GM19372 (cell line): Measurements from ENCODE around the gene WDR59.
A peak's percentile ranks its signal among the peaks of the same experiment; 100 is the strongest.
"Not testable (repeated sequence)": the region's sequence is repeated elsewhere in the genome, so short reads cannot be mapped to it uniquely, and the experiment has no call there.

ENCODE experiments used
- ATAC-seq: cut with Tn5 transposase; IDR thresholded peaks from one replicate; pipeline ENCODE4 v1.9.1; 2021; ENCODE audit warnings: mild to moderate bottlenecking, low read depth, moderate library complexity; ENCODE audit not compliant: unreplicated experiment

WDR59 gene

GRCh38 chr16:75014318-75014717 lies 29.4 kb upstream of the WDR59 start:
- no peak for ATAC-seq

GRCh38 chr16:75013123-75013522 lies 28.2 kb upstream of the WDR59 start:
- not testable (repeated sequence) for ATAC-seq

GRCh38 chr16:75012380-75013081 lies 27.6 kb upstream of the WDR59 start:
- ATAC-seq: no peak

- peak; percentile 57 for ATAC-seq
Measured at GRCh38 chr16:75011634-75012307, 26.8 kb upstream of the WDR59 start.

GRCh38 chr16:75010427-75010826 lies 25.5 kb upstream of the WDR59 start:
- no peak for ATAC-seq

- no peak for ATAC-seq
Measured at GRCh38 chr16:75007443-75007842, 22.5 kb upstream of the WDR59 start.

GRCh38 chr16:75005697-75006096 lies 20.8 kb upstream of the WDR59 start:
- no peak for ATAC-seq

- no peak for ATAC-seq
Measured at GRCh38 chr16:75004460-75004859, 19.5 kb upstream of the WDR59 start.

GRCh38 chr16:75003931-75004330 lies 19.0 kb upstream of the WDR59 start:
- ATAC-seq: no peak

GRCh38 chr16:75002474-75002873 lies 17.6 kb upstream of the WDR59 start:
- ATAC-seq: no peak

GRCh38 chr16:75000481-75001081 lies 15.7 kb upstream of the WDR59 start:
- ATAC-seq: no peak

- no peak for ATAC-seq
Measured at GRCh38 chr16:74999609-75000480, 14.9 kb upstream of the WDR59 start.

- peak; percentile 40 for ATAC-seq
Measured at GRCh38 chr16:74999219-74999608, 14.3 kb upstream of the WDR59 start.

GRCh38 chr16:74998481-74999218 lies 13.7 kb upstream of the WDR59 start, which contains the start of gene ZNRF1:
ZNRF1 (plus strand) TSS chr16:74999024; CDS start chr16:74999672, 648 bp downstream.
- ATAC-seq: peak; percentile 69

GRCh38 chr16:74997042-74997491 lies 12.1 kb upstream of the WDR59 start:
- ATAC-seq: no peak

GRCh38 chr16:74995986-74996385 lies 11.1 kb upstream of the WDR59 start:
- ATAC-seq: no peak

- ATAC-seq: no peak
Measured at GRCh38 chr16:74991593-74992403, 6.9 kb upstream of the WDR59 start.

GRCh38 chr16:74991268-74991592 lies 6.3 kb upstream of the WDR59 start:
- no peak for ATAC-seq

- no peak for ATAC-seq
Measured at GRCh38 chr16:74990832-74991231, 5.9 kb upstream of the WDR59 start.
